ENCODE results near the gene BRDT.

The BRDT gene

DNA sequence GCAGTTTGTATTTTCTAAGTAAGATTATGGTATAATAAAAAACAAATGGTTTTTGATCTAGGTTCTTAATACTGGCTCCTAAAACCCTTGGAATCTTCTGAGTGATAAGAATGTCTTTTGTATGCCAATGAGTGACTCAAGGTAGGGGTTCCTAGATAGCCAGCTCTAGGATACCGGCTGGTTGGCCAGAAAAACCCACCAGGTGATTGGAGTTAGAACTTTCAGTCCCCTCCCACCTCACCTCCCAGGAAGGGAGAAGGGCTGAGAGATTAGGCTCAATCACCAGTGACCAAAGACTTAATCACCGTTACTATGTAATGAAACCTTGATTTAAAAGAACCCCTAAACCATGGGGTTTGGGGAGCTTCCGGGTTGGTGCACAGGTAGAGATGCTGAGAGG, 8.7 kb upstream of the BRDT start:
- no peak overlapping the region for H3K4me3 ChIP-seq (ENCODE audit: control insufficient read depth, low read depth, low read length)
- TF ChIP-seq, protein P1, sequence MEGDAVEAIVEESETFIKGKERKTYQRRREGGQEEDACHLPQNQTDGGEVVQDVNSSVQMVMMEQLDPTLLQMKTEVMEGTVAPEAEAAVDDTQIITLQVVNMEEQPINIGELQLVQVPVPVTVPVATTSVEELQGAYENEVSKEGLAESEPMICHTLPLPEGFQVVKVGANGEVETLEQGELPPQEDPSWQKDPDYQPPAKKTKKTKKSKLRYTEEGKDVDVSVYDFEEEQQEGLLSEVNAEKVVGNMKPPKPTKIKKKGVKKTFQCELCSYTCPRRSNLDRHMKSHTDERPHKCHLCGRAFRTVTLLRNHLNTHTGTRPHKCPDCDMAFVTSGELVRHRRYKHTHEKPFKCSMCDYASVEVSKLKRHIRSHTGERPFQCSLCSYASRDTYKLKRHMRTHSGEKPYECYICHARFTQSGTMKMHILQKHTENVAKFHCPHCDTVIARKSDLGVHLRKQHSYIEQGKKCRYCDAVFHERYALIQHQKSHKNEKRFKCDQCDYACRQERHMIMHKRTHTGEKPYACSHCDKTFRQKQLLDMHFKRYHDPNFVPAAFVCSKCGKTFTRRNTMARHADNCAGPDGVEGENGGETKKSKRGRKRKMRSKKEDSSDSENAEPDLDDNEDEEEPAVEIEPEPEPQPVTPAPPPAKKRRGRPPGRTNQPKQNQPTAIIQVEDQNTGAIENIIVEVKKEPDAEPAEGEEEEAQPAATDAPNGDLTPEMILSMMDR (conservative IDR thresholded peaks at IDR 0.05; ENCODE audit: control insufficient read depth, insufficient read depth, low read depth, low read length), result no peak
- DNase-seq (ENCODE audit: low read depth), result no peak

DNA sequence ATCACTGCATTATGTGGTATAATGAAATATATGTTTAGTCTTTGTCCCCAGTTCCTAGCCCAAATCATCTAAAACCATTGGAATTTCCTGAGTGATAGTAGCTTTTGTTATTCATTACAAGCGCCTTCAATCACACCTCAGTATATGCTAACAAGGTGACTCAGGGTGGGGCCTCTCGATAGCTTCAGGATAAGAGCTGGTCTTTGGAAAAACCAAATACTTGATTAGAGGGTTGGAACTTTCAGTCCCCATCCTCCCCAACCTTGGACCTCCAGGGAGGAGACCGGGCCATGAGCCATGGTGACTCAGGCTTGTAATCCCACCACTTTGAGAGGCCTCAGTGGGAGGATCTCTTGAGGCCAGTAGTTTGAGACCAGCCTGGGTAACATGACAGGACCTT, 5.1 kb upstream of the BRDT start:
- DNase-seq (ENCODE audit: low read depth), result no peak
- H3K4me3 ChIP-seq (ENCODE audit: control insufficient read depth, low read depth, low read length), result no peak overlapping the region
- TF ChIP-seq, protein P1 (conservative IDR thresholded peaks at IDR 0.05; ENCODE audit: control insufficient read depth, insufficient read depth, low read depth, low read length), result no peak

DNA sequence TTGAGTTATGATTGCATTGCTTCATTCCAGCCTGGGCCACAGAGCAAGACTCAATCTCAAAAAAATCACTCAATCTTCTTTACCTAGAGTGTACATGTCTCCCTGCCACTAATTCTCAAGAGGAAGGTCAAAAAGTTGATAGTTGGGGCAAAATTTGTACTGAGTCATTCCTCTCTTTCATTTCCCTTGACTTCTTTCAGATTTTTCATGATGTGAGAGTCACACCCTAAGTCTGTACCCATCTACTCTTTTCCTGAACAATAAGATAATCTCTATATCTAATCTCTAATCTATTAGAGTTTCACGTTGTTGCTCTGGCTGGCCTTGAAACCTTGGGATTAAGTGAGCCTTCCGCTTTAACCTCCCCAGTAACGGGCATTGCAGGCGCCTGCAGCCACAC, 1.1 kb upstream of the BRDT start:
- no peak overlapping the region for H3K4me3 ChIP-seq (ENCODE audit: control insufficient read depth, low read depth, low read length)

DNA sequence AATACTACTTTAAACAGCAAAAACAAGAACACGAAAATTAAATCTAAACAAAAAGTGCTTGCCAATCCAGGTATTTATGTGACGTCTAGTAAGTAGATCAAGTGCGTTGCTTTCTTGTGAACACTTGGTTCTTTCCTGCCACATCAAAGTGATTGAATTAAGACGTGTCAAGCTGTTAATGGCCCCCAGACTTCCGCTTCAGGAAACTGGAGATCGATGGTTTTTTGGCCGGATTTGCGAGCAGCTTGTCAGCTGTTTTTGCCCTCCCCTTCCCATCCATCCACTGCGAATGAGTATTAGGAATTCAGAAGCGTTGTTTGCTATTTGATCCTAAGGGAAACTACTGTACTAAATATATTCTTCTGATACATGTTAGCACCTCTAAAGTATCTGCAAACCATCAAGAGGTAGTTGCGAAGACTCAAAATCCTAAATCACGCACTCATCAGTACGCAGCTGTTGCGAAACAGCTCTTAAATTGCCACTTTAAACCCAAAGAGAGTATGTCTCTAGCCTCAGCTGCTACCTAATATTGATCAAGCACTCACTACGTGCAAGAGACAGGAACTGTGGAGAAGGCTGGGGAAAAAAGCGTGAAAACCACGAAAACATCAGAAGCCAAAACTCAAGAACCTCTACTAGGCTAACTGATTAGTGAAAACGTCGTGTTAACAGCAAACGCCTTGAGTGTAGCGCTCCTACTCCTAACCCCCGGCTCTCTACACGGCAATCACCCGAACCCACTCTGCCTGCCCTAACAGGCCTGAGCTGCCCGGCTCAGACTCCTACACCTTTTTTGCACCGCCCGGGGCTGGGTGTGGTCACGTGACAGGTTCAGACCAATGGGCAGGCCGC, 473 bp upstream of the BRDT start:
- TF ChIP-seq, protein P1 (conservative IDR thresholded peaks at IDR 0.05; ENCODE audit: control insufficient read depth, insufficient read depth, low read depth, low read length), result no peak
- DNase-seq (ENCODE audit: low read depth), result no peak
- H3K4me3 ChIP-seq (ENCODE audit: control insufficient read depth, low read depth, low read length), result no peak overlapping the region

More for the DNA sequence above, 1.1 kb upstream of the BRDT start:
- DNase-seq (ENCODE audit: low read depth), result no peak
- TF ChIP-seq, protein P1 (conservative IDR thresholded peaks at IDR 0.05; ENCODE audit: control insufficient read depth, insufficient read depth, low read depth, low read length), result no peak

DNA sequence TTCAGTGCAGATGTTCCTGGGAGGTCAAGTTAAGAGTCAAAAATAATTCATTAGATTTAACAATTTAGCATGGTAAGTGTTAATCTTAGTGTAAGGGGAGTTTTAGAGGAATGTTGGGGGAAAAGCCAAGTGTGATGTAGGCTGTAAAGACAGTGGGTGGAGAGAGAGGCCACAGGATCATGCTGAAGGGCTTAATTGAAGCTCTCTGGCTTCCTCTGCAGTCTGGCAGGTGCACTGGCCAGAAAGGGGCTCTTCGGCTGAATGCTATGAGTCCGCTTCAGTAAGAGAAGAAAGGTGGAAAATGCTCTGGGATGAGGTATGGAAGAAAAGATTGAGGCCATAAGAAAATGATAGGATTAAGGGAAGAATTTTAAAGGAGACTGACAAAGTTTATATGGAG, 3.0 kb downstream of the BRDT start:
- no peak overlapping the region for H3K4me3 ChIP-seq (ENCODE audit: control insufficient read depth, low read depth, low read length)
- TF ChIP-seq, protein P1 (conservative IDR thresholded peaks at IDR 0.05; ENCODE audit: control insufficient read depth, insufficient read depth, low read depth, low read length), result no peak
- no peak for DNase-seq (ENCODE audit: low read depth)

DNA sequence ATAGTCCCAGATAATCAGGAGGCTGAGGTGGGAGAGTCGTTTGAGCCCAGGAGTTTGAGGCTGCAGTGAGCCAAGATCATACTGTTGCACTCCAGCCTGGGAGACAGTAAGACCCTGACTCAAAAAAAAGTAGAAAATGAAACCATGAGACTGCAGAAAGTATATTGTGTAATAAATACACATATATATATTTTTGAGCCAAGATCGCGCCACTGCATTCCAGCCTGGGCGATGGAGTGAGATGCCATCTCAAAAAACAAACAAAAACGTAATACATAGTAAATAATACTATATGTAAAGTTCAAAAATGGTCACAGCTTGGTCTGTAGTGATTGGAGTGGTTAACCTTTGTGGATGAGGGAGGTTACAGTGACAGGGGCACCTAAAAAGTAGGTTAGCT, 9.7 kb downstream of the BRDT start:
- DNase-seq (ENCODE audit: low read depth), result no peak
- TF ChIP-seq, protein P1 (conservative IDR thresholded peaks at IDR 0.05; ENCODE audit: control insufficient read depth, insufficient read depth, low read depth, low read length), result no peak
- H3K4me3 ChIP-seq (ENCODE audit: control insufficient read depth, low read depth, low read length), result no peak overlapping the region

Data from fibroblast of mammary gland (primary cell).